Fibroblast of skin of left quadriceps (primary cell): ENCODE data around the gene SP6.

Experiments
- DNase-seq, 2 experiments: peaks; one replicate each; pipeline ENCODE4 v3.0.0-alpha.2; 2013; ENCODE audit warnings: low read depth in 2 of 2

SP6 gene

GRCh38 chr17:47879776-47880454, 29.0 kb upstream of the SP6 start:
- DNase-seq, result no peak

- DNase-seq, result no peak
Measured at GRCh38 chr17:47879028-47879585, 28.1 kb upstream of the SP6 start.

GRCh38 chr17:47878203-47879027, 27.5 kb upstream of the SP6 start:
- no peak for DNase-seq

- no peak for DNase-seq
Measured at GRCh38 chr17:47877368-47878034, 26.5 kb upstream of the SP6 start.

- no peak for DNase-seq
Measured at GRCh38 chr17:47875011-47875985, 24.3 kb upstream of the SP6 start.

- no peak for DNase-seq
Measured at GRCh38 chr17:47873200-47874090, 22.5 kb upstream of the SP6 start.

GRCh38 chr17:47872651-47873161, 21.7 kb upstream of the SP6 start:
- DNase-seq, result no peak

- no peak for DNase-seq
Measured at GRCh38 chr17:47872019-47872650, 21.2 kb upstream of the SP6 start.

GRCh38 chr17:47871048-47871447, 20.1 kb upstream of the SP6 start:
- no peak for DNase-seq

GRCh38 chr17:47870056-47870455, 19.1 kb upstream of the SP6 start:
- DNase-seq, result no peak

GRCh38 chr17:47869114-47869513, 18.2 kb upstream of the SP6 start:
- DNase-seq, result no peak

- DNase-seq, result no peak
Measured at GRCh38 chr17:47867813-47868533, 17.0 kb upstream of the SP6 start.

- DNase-seq, result no peak
Measured at GRCh38 chr17:47866941-47867340, 16.0 kb upstream of the SP6 start.

- DNase-seq, result no peak
Measured at GRCh38 chr17:47864791-47865216, 13.8 kb upstream of the SP6 start.

- DNase-seq, result peak; percentile 43
Measured at GRCh38 chr17:47862621-47863440, 11.9 kb upstream of the SP6 start.

GRCh38 chr17:47860386-47860785, 9.4 kb upstream of the SP6 start:
- no peak for DNase-seq

GRCh38 chr17:47857551-47858455, 6.8 kb upstream of the SP6 start:
- no peak for DNase-seq
